Activated naive CD4-positive, alpha-beta T cell treated with Interleukin-2 at 50 U/mL for 16 hours (primary cell): ENCODE results near the gene BGLAP.

Source experiments
- DNase-seq: peaks from one replicate; pipeline ENCODE4 v3.0.0-alpha.2; 2020

BGLAP gene

DNA sequence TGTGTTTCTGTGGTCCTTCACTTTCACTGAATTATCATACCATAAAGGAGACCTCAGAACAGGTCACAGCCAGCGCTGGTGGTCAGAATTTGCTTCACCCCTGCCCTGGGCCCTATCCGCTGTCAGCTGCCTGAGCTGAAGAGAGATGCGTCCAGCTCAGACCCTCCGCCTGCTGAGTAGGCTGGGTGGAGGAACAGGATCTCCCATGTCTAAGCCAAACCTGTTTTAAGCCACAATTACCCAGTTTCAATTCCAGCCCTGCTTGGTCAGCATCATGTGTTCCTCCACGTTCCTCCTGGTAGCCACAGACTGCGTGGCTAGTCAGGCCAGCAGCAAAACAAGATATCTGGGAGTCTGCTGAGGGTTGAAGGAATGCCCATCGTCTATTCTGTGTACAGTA is 13.5 kb upstream of the BGLAP start:
- DNase-seq = no peak

- no peak for DNase-seq
These were observed 12.0 kb upstream of the BGLAP start for GRCh38 chr1:156229809-156230472.

DNA sequence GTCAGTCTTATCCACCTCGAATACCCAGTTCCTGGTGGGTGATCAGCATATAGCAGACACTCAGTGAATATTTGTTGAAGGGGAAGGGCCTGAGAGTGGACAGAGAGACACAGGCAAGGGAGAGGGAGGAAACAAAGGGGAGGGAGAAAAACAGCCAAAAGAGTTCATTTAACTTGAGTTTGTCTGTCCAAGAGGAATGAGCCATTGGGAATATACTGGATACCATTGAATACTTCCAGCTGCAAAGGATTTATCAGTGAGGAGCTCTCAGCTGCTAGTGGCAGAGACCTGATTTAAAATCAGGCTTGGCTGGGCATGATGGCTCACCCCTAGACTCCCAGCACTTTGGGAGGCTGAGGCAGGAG is 11.5 kb upstream of the BGLAP start:
- DNase-seq = no peak

GRCh38 chr1:156232201-156232894 is 9.6 kb upstream of the BGLAP start:
- no peak for DNase-seq

DNA sequence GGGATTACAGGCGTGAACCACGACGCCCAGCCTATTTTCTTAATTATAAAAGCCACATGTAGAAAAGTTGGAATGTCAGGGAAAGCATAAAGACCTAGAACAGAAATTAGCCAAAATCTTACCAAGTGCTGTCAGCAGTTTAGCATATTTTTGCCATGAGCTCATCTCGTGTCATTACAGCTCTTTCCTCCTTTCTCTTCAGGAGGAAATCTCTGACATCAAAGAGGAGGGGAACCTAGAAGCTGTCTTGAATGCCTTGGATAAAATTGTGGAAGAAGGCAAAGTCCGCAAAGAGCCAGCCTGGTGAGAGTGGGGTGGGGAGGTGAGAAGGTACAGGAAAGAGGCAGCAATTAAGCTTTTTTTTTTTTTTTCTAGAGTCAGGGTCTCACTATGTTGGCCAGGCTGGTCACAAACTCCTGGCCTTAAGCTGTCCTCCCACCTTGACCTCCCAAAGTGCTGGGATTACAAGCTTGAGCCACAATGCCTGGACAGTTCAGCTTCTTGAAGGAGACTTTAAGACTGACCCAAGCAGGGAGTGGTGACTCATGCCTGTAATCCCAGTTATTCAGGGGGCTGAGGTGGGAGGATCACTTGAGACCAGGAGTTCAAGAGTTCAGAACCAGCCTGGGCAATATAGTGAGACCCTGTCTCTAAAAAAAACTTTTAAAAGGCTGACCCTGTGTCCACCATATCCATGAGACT is 8.4 kb upstream of the BGLAP start:
- no peak for DNase-seq

DNA sequence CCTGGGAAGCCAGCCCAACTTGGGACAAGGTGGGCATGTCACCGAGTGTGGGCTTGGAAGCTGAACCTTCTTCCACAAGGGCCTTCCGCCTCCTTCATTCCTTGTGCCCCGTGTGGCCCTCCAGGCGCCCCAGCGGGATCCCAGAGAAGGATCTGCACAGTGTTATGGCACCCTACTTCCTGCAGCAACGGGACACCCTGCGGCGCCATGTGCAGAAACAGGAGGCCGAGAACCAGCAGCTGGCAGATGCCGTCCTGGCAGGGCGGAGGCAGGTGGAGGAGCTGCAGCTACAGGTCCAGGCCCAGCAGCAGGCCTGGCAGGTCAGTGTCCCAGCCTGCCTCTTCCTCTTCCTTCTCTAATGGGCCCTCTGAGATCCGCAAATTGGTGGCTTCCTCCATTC is 5.8 kb upstream of the BGLAP start:
- no peak for DNase-seq

GRCh38 chr1:156238248-156238647 is 3.7 kb upstream of the BGLAP start:
- no peak for DNase-seq

- DNase-seq = no peak
These were observed 623 bp upstream of the BGLAP start for GRCh38 chr1:156241311-156241811.

DNA sequence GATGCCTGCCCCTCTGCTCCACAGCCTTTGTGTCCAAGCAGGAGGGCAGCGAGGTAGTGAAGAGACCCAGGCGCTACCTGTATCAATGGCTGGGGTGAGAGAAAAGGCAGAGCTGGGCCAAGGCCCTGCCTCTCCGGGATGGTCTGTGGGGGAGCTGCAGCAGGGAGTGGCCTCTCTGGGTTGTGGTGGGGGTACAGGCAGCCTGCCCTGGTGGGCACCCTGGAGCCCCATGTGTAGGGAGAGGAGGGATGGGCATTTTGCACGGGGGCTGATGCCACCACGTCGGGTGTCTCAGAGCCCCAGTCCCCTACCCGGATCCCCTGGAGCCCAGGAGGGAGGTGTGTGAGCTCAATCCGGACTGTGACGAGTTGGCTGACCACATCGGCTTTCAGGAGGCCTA is 754 bp downstream of the BGLAP start:
- DNase-seq = no peak

DNA sequence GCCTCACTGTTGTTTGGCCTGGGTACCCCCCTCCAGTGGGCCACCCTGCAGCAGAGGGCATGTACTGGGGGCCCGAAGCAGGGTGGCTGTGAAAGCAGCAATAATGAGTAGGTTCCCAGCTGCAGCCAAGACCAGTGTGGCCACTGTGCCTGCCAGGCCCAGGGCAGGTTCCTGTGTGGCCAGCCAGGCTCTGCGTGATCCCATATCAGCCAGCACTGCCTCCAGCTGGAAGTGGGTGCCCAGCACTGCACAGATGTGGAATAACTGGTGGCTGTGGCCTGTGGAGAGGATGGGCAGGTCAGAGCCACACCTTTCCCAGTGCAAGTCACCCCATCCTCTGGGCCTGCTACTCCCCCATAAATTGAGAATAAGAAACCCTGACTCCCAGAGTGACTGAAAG is 2.1 kb downstream of the BGLAP start:
- no peak for DNase-seq

DNA sequence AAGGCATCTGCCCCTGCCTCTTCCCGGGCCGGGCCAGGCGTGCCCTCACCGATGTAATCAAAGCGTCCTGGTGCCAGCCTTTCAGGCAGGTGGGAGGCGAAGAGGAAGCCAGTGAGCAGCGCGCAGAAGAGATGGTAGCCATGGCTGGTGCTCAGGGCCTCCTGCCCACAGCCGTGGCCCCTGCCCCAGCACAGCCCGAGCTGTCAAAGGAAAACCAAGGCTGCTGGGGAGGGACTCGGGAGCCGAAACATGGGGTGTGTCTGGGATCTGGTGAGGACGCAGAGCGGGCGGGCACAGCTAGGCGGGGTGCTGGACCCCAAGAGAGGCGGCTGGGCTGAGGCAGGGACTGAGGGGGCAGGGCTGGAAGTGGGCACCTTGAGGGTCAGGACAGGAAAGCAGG is 2.7 kb downstream of the BGLAP start:
- no peak for DNase-seq

DNA sequence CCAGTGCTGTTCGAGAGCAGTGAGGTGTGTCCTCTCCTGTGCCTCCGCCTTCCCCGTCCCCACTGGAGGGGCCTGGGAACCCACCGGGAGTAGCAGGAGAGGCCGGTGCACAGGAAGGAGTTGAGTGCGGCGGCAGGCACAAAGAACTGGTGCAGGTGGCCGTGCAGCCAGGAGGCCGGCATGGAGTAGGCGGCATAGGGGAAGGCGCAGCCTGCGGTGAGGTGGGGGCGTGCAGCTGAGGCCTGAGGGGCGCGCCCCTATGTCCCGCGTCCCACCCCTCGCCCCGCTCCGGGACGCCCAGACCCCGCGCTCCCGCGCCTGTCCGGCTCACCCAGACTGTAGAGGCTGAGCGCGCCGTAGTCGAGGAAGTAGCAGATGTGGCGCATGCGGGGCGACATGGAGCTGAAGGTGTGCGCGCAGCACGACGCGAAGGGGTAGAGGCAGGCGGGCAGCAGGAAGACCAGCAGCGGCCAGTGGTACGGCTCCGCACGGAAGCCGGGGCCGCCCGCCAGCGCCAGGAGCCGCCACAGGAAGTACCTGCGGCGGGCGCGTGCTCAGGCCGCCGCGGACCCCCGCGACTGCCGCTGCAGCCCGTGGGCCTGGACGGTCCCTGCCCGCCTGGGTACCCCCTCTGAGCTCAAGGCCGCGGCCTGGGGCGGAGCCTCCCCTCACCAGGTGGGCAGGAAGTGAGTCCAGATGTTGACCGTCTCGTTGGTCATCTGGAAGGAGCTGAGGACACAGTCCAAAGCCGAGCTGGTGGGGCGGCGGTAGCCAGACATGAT is 3.7 kb downstream of the BGLAP start:
- peak; percentile 45 for DNase-seq

GRCh38 chr1:156246241-156246780 is 4.3 kb downstream of the BGLAP start:
- DNase-seq = no peak

- no peak for DNase-seq
These were observed 4.9 kb downstream of the BGLAP start for GRCh38 chr1:156246781-156247459.

GRCh38 chr1:156247460-156248322 is 5.7 kb downstream of the BGLAP start, which contains the start of gene PAQR6:
PAQR6 (minus strand) TSS chr1:156248056; CDS start chr1:156246731, 1,325 bp downstream.
- DNase-seq = no peak

DNA sequence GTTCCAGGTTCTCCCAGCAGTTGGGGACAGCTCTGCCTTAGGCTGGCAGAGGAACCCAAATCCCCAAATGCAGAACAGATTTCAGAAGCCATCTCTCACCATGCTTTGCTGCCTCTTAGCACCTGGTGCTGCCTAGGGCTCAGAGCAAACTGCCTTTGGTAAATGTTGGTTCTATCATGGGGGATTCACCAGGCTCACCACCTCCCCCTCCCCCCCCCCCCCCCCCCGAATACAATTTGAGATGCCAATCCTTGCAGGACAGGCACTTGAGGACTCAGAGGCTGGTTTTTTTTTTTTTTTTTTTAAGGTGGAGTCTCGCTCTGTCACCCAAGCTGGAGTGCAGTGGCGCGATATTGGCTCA is 6.3 kb downstream of the BGLAP start:
- no peak for DNase-seq

DNA sequence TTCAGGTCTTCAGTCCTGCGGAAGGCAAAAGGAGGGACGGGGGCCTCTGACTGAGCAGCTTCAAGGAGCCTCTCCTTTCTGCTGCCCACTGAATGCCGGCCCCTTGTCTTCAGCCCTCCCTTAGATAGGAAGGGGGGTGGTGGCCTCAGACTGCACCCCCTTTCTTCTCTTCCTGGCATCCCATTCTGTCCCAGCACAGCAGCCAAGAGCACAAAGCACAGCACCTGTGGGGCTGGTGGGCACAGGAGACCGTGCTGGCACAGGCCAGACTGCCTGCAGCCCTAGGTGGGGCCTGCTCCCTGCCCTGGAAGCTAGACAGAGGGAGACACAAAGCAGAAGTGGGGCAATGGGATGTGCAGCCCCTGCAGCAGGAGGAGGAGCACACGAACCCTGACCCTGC is 7.6 kb downstream of the BGLAP start:
- no peak for DNase-seq

DNA sequence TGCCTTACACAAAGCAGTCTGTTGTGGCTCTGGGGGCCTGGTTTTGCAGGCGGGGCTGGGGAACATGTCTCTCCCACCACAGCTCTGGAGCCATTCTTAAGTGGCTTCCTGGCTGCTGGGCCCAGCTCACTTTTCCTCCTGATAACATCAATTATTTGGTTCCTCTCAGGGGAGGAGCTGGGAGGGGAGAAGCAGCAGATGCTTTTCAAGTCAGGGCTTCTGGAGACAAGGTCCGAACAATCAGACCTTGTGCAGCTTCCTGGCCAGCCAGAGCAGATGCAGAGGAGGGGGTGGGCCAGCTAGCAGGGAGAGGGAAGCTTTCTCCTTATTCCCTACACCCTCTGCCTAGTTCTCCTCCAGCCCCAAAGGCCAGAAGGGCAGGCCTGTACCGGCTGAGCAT is 9.5 kb downstream of the BGLAP start:
- no peak for DNase-seq

- no peak for DNase-seq
These were observed 11.7 kb downstream of the BGLAP start for GRCh38 chr1:156253634-156254033.

DNA sequence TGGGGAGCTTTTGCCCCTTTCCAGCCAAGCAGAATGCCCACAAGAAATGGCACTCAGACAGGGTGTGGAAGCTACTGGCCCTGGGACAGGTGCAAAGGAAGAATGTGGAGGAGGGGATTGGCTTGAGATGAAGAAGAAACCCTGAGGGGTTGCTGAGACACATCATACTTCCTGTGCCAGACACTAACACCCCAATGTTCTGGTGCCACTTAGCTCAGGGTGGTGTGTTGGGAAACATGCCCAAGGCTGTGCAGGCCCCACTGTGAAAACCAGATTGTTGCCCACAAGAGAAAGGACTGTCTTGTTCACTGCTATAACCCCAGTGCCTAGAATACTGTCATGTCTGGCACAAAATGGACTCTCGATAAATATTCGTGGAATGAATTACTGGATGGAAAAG is 15.7 kb downstream of the BGLAP start:
- DNase-seq = no peak

- DNase-seq = no peak
These were observed 16.9 kb downstream of the BGLAP start for GRCh38 chr1:156258859-156259258.
